T-helper 2 cell treated with Interferon-gamma antibody and Interleukin-4, amounts not matched to agents 5 μg/mL and 100 μg/mL, for 36 hours (primary cell): ENCODE data around the gene AQP5.

Source experiments
- DNase-seq: peaks from one replicate; pipeline ENCODE4 v3.0.0; 2021; ENCODE audit warnings: low spot score
- H3K27ac Mint-ChIP-seq: one replicate; pipeline ENCODE4 v1.8.0; 2021; ENCODE audit warnings: mild to moderate bottlenecking, mixed read lengths
- H3K27me3 Mint-ChIP-seq: one replicate; pipeline ENCODE4 v1.8.0; 2021; ENCODE audit warnings: low read depth, mixed read lengths
- H3K36me3 Mint-ChIP-seq: one replicate; pipeline ENCODE4 v1.8.0; 2021; ENCODE audit warnings: low read depth, mixed read lengths
- H3K4me1 Mint-ChIP-seq: one replicate; pipeline ENCODE4 v1.8.0; 2021; ENCODE audit warnings: low read depth, mixed read lengths
- H3K4me3 Mint-ChIP-seq: one replicate; pipeline ENCODE4 v1.8.0; 2022; ENCODE audit warnings: mild to moderate bottlenecking, moderate library complexity, mixed read lengths
- H3K9me3 Mint-ChIP-seq: one replicate; pipeline ENCODE4 v1.8.0; 2021; ENCODE audit warnings: mixed read lengths

The AQP5 gene

DNA sequence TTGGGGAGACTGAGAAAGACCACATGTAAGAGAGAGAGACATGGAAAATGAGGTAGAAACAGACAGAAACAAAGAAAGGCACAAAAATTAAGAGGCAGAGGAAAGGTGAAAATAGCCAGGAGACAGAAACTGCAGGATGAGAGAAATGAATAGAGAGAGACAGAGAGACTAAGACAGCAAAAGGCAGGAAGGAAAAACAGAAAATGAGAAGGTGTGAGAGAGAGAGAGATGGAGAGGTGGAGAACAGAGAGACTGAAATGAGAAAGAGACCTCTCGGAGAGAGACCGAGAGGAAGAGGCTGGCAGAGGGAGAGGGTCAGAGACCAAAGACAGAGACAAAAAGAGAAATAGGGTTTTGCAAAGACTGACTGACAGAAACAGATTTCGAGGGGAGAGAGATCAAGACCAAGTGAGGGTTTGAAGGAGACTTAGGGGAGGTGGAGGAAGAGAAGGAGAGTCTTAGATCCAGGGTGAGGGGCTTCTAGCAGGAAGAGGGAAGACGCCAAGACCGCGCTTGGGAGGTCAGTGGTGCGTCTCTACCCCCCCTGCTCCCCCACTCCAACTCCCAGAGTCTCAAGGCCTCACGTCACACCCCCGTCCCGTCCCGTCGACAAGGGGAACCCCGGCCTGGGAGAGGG is 1.1 kb upstream of the AQP5 start:
- peak overlapping the region; percentile 9 for H3K4me3 Mint-ChIP-seq

GRCh38 chr12:49961993-49962764 is 507 bp downstream of the AQP5 start:
- H3K27me3 Mint-ChIP-seq = peaks cover 71% of the 10 kb centered on the region
- no peak overlapping the region for H3K27ac Mint-ChIP-seq
- no peaks in the 10 kb centered on the region for H3K9me3 Mint-ChIP-seq
- H3K36me3 Mint-ChIP-seq = no peaks in the 10 kb centered on the region
- DNase-seq = no peak
- H3K4me1 Mint-ChIP-seq = peaks cover 8% of the 10 kb centered on the region
- H3K4me3 Mint-ChIP-seq = no peak overlapping the region

More for the DNA sequence above, 1.1 kb upstream of the AQP5 start:
- H3K4me1 Mint-ChIP-seq = peaks cover 4% of the 10 kb centered on the region
- no peak overlapping the region for H3K27ac Mint-ChIP-seq
- no peak for DNase-seq
- peaks cover 80% of the 10 kb centered on the region for H3K27me3 Mint-ChIP-seq
- no peaks in the 10 kb centered on the region for H3K36me3 Mint-ChIP-seq
- no peaks in the 10 kb centered on the region for H3K9me3 Mint-ChIP-seq

DNA sequence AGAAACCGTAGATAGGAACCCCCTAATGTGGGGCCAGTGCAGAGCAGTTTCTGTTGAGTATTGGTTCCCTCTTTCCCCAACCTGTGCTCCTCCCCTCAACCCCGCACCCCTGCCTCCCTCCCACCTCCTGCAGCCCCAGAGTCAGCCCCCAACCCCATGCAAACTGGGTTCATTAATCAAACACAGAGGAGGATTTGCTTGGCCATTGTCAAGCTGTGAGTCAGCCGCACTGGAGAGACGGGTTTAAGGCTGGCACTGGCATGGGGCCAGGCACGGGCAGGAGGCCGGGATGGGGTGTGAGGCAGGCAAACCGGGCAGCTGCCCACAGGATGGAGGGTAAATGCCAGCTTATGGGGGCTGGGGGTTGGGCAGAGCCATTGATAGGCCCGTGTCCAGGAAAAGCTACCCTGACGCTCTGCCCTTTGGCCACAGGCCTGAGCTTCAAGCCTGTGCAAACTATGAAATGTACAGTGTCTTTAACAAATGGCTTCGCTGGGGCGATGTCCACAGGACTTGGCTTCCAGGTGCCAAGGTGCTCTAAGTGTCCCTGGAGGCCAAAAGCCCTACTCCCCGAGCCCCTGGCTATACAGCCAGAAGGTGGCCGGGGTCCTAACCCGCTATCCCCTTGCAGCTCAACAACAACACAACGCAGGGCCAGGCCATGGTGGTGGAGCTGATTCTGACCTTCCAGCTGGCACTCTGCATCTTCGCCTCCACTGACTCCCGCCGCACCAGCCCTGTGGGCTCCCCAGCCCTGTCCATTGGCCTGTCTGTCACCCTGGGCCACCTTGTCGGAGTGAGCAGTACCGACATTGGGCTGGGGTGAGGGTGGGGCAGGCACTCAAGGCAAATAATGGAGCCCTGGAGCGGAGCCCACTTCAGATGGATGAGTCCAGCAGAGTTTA is 1.4 kb downstream of the AQP5 start:
- H3K36me3 Mint-ChIP-seq = no peaks in the 10 kb centered on the region
- H3K4me3 Mint-ChIP-seq = no peak overlapping the region
- no peak for DNase-seq
- H3K9me3 Mint-ChIP-seq = no peaks in the 10 kb centered on the region
- H3K4me1 Mint-ChIP-seq = peaks cover 9% of the 10 kb centered on the region
- H3K27ac Mint-ChIP-seq = no peak overlapping the region
- H3K27me3 Mint-ChIP-seq = peaks cover 62% of the 10 kb centered on the region

- H3K9me3 Mint-ChIP-seq = no peaks in the 10 kb centered on the region
- no peak for DNase-seq
- peaks cover 51% of the 10 kb centered on the region for H3K27me3 Mint-ChIP-seq
- no peak overlapping the region for H3K27ac Mint-ChIP-seq
- H3K4me1 Mint-ChIP-seq = peaks cover 9% of the 10 kb centered on the region
- H3K36me3 Mint-ChIP-seq = no peaks in the 10 kb centered on the region
- H3K4me3 Mint-ChIP-seq = no peak overlapping the region
Observed at GRCh38 chr12:49963976-49964815, 2.5 kb downstream of the AQP5 start.

- Mint-ChIP-seq H3K27me3 (peaks cover 42% of the 10 kb centered on the region), H3K4me3 (no peak overlapping the region), H3K9me3 (no peaks in the 10 kb centered on the region)
Observed at GRCh38 chr12:49964849-49965624, 3.4 kb downstream of the AQP5 start.

GRCh38 chr12:49965836-49966235 is 4.2 kb downstream of the AQP5 start:
- H3K9me3 Mint-ChIP-seq = no peaks in the 10 kb centered on the region
- H3K4me3 Mint-ChIP-seq = no peak overlapping the region
- peaks cover 34% of the 10 kb centered on the region for H3K27me3 Mint-ChIP-seq
- H3K4me1 Mint-ChIP-seq = peaks cover 5% of the 10 kb centered on the region
- no peak for DNase-seq
- H3K27ac Mint-ChIP-seq = no peak overlapping the region
- no peaks in the 10 kb centered on the region for H3K36me3 Mint-ChIP-seq

More at GRCh38 chr12:49964849-49965624, 3.4 kb downstream of the AQP5 start:
- Mint-ChIP-seq H3K27ac (no peak overlapping the region), H3K36me3 (no peaks in the 10 kb centered on the region), H3K4me1 (peaks cover 9% of the 10 kb centered on the region)
- DNase-seq = no peak

DNA sequence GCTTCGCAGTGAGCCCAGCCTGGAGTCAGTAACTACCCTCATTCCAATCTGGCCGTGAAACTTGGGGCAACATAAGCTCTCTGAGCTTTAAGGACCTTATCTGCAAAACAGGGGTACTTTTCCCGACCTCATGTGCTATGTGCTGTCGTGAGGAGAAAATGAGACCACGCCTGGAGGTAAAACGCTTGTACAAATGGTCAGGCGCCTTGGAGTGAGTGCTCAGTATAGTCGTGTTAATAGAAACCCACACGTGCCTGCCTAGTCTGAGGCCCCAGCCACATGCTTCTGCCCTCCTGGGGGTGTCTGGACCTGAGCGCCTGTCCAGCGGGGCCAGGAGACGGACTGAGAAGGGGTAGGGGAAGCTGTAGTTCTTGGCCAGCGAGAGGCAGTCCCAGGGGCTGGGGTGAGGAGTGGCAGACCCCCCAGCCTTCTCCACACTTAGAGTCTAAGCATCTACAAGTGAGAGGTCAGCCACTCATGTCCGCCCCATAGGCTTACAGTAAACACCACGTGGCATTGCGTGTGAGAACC is 4.9 kb downstream of the AQP5 start:
- DNase-seq = no peak
- H3K4me1 Mint-ChIP-seq = peaks cover 5% of the 10 kb centered on the region
- no peaks in the 10 kb centered on the region for H3K36me3 Mint-ChIP-seq
- H3K27me3 Mint-ChIP-seq = peaks cover 34% of the 10 kb centered on the region
- no peaks in the 10 kb centered on the region for H3K9me3 Mint-ChIP-seq
- H3K27ac Mint-ChIP-seq = no peak overlapping the region
- peak overlapping the region; percentile 18 for H3K4me3 Mint-ChIP-seq

DNA sequence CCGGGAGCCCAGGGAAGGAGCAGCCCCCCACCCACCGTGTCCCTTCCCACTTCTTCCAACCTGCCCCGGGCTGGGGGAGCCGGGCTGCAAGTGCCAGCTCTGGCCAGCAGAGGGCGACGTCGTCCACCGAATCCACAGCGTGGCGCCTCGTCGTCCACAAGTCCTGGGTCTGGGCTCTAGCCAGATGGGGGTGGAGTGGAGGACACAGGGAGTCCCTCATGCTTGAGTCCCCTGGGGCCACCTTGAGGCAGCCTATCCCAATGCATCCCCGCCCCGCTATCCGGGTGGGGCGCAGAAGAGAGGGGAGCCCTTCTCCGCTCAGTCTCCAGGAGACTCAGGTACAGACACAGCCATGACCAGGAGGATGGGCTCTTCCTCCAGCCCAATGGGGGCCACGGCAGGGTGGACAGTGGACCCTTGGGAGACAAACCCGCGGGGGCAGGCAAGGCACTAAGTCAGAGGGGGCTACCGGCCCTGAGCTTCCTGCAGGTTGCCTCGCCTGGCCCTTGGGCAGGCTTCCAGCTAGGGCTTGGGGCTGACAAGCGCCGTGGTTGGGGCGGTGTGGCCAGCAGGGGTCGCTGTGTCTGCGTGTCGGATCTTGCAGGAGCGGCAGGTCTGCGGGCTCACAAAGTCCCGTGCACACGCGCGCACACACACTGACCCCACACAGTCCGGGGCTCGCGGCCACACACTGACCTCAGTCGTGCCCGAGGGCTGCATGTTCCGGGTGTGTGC is 5.5 kb downstream of the AQP5 start:
- H3K4me1 Mint-ChIP-seq = peaks cover 5% of the 10 kb centered on the region
- peak; percentile 87 for DNase-seq
- no peaks in the 10 kb centered on the region for H3K9me3 Mint-ChIP-seq
- H3K4me3 Mint-ChIP-seq = peak overlapping the region; percentile 72
- no peaks in the 10 kb centered on the region for H3K36me3 Mint-ChIP-seq
- H3K27me3 Mint-ChIP-seq = peaks cover 31% of the 10 kb centered on the region
- H3K27ac Mint-ChIP-seq = peak overlapping the region; percentile 17

GRCh38 chr12:49967777-49968250 is 6.1 kb downstream of the AQP5 start:
- H3K9me3 Mint-ChIP-seq = no peaks in the 10 kb centered on the region
- no peak for DNase-seq
- H3K27ac Mint-ChIP-seq = no peak overlapping the region
- H3K36me3 Mint-ChIP-seq = no peaks in the 10 kb centered on the region
- peaks cover 5% of the 10 kb centered on the region for H3K4me1 Mint-ChIP-seq
- H3K4me3 Mint-ChIP-seq = peak overlapping the region; percentile 72
- H3K27me3 Mint-ChIP-seq = peaks cover 25% of the 10 kb centered on the region

DNA sequence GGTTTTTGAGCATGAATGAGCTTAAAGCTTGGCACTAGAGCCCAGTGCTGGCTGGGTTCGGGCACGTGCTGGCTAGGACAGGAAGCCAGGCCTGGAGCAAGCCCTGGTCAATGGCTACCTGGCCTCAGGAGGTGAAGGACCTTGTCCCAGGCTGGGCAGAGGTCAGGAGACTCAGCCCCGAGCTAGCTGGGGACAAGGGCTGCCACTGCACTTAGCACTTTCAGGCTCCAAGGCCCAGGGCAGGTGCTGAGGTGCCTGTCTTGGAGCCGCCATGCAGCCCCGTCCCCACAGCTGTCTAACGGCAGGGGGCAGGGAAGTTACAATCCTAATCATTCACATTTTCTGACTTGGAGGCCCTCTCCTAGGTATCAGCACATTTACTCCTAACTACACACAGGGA is 6.8 kb downstream of the AQP5 start:
- H3K27me3 Mint-ChIP-seq = peaks cover 18% of the 10 kb centered on the region
- H3K4me3 Mint-ChIP-seq = no peak overlapping the region
- no peaks in the 10 kb centered on the region for H3K36me3 Mint-ChIP-seq
- no peak for DNase-seq
- no peak overlapping the region for H3K27ac Mint-ChIP-seq
- peaks cover 5% of the 10 kb centered on the region for H3K4me1 Mint-ChIP-seq
- no peaks in the 10 kb centered on the region for H3K9me3 Mint-ChIP-seq

- H3K36me3 Mint-ChIP-seq = no peaks in the 10 kb centered on the region
- no peak overlapping the region for H3K27ac Mint-ChIP-seq
- H3K4me1 Mint-ChIP-seq = peaks cover 5% of the 10 kb centered on the region
- H3K9me3 Mint-ChIP-seq = no peaks in the 10 kb centered on the region
- peaks cover 12% of the 10 kb centered on the region for H3K27me3 Mint-ChIP-seq
- no peak for DNase-seq
- H3K4me3 Mint-ChIP-seq = no peak overlapping the region
Observed at GRCh38 chr12:49969027-49969426, 7.4 kb downstream of the AQP5 start.
